GM18520 (cell line): ENCODE measurements around the gene ACSM2B.
"Not testable (repeated sequence)": the region's sequence is repeated elsewhere in the genome, so short reads cannot be mapped to it uniquely, and the experiment has no call there.

Experiments
- ATAC-seq: cut with Tn5 transposase; IDR thresholded peaks from one replicate; pipeline ENCODE4 v1.9.1; 2021; ENCODE audit not compliant: unreplicated experiment

Gene ACSM2B, protein sequence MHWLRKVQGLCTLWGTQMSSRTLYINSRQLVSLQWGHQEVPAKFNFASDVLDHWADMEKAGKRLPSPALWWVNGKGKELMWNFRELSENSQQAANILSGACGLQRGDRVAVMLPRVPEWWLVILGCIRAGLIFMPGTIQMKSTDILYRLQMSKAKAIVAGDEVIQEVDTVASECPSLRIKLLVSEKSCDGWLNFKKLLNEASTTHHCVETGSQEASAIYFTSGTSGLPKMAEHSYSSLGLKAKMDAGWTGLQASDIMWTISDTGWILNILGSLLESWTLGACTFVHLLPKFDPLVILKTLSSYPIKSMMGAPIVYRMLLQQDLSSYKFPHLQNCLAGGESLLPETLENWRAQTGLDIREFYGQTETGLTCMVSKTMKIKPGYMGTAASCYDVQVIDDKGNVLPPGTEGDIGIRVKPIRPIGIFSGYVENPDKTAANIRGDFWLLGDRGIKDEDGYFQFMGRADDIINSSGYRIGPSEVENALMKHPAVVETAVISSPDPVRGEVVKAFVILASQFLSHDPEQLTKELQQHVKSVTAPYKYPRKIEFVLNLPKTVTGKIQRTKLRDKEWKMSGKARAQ

DNA sequence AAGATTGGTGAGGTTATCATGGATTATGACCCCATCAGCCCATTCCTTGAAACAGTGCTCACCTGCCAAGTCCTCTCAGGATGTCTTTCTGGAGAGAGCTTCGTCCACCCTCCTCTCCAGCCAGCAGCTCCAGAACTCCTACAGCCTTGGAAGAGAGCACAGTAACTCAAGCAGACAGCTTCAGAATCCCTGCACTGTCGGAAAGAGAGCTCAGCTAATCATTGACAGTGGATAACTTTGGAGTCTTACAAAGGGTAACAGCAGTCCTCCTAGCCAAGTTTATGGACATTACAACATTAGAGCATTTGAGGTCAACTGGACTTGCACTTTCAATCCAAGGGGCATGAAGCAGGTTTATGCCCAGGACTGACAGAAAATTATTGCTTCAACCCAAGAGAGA lies at the start of gene ACSM2B:
Gene ACSM2B (minus strand): TSS at position 223 of the 400 bp plus-strand sequence. CDS start 11,522 bp downstream, outside the sequence.
- ATAC-seq, result not testable (repeated sequence)

DNA sequence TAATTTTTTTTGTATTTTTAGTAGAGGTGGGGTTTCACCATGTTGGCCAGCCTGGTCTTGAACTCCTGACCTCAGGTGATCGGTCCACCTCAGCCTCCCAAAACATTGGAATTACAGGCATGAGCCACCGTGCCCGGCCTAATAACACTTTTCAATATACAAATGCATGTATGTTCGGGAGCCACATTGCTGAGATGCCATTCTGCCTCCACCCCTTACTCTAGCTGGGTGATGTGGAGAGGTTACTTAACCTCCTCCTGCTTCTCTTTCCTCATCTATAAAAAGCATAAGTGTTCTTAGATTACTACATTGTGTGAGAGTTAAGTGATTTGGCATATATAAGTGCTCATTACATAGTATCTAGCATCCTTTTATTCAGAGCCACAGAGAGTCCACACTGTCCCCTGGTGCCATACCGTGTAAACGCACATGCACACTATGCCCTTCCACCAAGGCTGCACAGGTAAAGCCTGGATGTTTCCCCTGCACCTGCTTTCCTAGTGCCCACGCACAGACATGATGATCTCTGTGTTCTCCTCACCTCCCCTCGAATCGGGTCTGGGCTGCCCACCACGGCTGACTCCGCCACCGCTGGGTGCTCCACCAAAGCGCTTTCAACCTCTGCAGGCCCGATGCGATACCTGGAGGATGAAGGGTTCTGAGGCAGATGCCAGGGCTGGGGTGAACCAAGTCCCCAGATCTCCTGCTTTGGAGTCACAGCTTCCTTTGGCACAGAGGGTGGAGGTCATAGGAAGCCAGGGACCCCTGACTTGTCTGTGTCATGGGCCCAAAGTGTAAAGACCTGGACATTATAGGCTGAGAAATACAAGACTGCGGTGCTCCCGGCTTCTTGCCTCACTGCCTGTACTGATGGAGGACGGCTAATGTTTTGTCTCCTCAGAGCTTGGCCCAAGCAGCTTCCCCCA lies 49.0 kb upstream of the ACSM2B start:
- no peak for ATAC-seq

DNA sequence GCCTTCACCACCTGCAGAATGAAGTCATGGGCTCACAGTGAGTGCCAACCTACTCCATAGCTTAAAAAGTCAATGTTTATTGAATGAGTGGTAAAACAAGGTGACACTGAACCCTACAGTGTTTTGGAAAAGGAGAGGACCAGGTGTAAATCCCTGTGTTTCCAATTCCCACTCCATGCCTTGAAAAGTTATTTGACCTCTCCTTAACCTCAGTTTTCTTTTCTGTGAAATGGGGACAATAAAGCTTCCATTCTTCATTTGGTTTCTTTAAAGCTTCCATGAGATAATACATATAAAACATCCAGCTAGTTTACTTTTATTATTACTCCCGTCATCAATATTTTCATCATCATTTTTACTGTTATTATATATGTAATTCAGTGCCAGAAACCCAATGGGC lies 48.0 kb upstream of the ACSM2B start:
- no peak for ATAC-seq

DNA sequence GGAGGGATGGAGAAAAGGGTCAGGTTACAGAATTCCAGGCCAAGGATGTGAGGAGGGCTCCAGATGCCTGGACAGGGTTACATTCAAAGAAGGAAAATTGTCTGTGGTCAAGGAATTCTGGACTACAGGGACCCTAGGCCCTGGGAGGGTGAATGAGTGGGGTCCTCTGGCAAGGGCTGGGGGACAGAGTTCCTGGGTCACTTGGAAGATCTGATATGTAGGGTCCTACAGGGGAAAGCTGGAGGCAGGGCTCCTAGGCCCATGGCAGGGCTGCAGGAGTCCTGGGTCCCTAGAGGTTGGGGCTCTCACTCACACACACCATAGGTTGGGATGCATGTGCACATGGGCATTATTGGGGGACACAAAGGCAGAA lies 46.3 kb upstream of the ACSM2B start:
- no peak for ATAC-seq

DNA sequence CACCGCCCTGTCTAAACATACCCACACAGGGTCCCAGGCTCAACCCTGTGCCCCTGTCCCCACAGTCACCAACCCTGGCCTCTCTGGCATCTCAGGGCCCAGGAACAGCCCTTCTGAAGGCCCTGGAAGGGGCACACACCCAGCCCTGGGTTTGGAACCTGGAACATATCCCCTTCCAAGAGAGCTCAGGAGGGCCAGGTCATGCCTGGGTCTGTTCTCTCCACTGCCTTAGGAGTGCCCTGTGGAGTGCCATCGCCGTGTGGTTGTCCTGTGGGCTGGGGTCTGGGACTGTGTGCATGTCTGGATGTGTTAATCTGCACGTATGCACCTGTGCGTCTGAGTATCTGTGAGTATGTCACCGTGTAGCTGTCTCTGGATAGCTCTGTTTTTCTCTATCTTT lies 45.2 kb upstream of the ACSM2B start:
- ATAC-seq, result no peak

DNA sequence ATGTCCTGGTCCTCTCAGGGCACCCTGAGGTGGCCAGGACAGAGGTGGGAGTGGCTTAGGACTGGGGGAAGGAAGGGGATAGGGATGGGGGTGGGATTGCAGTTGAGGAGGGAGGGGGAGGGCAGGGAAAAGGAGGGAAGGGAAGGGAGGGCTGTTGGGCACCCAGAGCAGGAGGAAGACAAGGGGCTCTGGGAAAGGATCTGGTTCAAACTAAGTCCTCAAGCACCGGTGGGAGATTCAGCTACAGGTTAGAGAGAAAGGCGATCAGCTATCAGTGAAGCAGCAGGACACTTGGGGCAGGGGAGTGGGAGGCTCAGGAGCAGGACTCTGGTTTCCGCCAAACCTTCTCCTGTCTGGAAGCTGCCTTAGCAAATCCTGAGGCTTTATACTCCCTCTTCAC lies 44.6 kb upstream of the ACSM2B start:
- ATAC-seq, result no peak

DNA sequence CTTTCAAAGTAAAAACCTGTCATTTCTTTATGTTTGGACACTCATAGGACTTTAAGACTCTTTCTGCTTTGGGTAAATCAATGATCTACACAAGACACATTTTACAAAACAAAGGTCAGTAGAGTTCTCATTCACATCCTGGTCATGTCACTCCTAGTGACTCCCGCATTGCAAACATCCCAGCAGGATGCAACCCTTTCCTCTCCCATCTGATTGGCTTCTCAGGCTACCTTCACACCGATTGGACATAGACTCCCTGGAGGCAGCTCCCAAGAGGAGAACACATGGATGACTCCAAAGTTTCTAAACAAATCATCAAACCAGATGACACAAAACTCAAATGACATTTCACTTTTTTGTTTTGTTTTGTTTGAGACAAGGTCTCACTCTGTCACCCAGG lies 43.8 kb upstream of the ACSM2B start:
- ATAC-seq, result no peak

DNA sequence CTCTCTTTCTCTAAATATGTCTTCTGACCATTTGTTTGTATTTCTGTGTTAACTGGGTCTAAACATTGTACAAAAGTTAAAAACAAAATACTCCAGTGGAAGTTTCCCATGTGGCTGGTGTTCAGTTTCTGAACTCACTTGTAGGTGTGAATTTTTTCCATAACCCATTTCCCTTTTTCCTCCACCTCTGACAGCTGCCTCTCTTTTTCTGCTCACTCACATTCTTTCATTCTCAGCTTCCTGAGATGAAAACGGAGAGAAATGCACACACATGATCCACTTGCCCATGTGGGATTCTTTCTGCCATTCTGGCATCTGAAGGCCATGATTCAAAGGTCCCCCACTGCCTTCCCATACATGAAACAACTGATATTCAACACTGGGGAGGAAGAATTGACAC lies 41.1 kb upstream of the ACSM2B start:
- ATAC-seq, result no peak

DNA sequence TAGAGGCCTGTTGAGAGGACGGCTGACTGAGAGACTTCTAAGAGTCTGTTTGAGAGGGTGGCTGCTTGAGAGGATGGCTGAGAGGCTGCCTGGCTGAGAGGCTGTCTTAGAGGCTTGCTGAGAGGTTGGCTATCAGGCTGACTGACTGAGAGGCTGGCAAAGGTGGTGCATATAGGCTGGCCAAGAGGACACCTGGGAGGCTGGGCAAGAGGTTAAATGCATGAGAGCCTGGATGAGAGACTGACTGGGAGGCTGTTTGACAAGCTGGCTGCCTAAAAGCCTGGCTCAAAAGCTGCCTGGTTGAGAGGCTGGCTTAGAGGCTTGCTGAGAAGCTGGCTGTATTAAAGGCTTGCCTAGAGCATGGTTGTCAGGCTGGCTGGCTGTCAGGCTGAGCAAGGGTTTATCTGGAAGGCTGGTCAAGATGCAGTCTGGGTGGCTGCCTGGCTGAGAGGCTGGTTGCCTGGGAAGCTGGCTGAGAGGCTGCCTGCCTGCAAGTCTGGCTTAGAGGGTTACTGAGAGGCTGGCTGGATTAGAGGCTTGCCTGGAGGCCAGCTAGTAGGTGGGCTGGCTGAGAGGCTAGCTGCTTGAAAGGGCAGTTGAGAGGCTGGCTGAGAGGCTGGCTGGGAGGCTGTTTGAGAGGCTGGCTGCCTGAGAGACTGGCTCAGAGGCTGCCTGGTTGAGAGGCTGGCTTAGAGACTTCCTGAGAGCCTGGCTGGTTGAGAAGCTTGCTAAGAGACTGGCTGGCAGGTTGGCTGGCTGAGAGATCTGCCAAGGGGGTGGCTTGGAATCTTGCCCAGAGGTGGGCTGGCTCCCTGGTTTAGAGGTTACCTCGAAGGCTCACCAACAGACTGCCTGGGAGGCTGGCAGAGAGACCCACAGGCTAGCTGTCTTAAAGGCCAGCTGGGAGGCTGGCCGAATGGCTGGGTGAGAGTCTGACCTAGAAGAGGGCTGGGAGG lies 38.3 kb upstream of the ACSM2B start:
- ATAC-seq, result no peak

DNA sequence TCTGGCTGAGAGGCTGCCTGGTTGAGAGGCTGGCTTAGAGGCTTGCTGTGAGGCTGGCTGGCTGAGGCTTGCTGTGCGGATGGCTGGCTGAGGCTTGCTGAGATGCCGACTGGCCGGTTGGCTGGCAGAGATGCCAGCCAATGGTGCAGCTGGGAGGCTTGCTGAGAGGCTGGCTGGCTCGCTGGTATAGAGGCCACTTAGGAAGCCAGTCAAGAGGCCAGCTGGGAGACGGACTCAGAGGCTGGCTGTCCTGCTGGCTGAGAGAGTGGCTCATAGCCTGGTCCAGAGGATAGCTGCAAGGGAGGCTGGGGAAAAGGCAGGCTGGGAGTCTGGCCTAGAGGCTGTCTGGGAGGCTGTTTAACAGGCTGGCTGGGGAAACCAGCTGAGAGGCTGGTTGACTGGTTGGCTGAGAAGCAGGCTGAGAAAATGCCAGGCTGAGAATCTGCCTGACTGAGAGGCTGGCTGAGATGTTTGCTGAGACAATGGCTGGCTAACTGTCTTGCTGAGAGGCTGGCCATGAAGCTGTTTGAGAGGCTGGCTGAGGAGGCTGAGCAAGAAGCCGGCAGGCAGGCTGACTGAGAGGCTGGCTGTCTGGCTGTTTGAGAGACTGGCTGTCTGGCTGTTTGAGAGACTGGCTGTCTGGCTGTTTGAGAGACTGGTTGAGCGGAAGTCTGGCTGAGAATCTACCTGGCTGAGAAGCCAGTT lies 37.5 kb upstream of the ACSM2B start:
- no peak for ATAC-seq

DNA sequence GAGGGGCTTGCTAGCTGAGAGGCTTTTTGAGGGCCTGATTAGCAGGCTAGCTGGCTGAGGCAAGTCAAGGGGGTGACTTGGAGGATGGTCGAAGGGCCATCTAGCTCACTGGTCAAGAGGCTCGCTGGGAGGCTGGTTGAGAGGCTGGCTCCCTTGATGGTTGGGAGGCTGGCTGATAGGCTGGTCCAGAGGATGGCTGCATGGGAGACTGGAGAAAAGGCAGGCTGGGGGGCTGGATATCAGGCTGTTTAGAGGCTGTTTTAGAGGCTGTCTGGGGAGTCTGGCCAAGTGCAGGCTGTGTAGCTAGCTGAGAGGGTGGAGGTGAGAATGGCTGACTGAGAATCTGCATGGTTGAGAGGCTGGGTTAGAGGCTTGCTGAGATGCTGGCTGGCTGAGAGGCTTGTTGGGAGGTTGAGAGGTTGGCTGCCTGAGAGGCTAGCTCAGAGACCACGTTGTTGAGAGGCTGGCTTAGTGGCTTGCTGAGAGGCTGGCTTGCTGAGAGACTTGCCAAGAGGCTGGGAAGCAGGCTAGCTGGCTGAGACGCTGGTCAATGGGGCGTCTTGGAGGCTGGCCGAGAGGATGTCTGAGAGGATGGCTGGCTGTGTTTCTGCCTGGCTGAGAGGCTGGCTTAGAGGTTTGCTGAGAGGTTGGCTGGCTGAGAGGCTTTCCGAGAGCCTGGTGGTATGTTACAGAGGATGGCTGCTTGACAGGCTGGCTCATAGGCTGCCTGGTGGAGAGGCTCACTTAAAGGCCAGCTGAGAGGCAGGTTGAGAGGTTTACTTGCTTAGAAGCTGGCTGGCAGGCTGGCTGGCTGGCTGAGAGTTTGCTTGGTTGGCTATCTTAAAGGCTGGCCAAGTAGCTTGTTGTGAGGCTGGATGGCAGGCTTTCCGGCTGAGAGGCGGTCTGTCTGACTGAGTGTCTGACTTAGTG lies 36.6 kb upstream of the ACSM2B start:
- ATAC-seq, result no peak

DNA sequence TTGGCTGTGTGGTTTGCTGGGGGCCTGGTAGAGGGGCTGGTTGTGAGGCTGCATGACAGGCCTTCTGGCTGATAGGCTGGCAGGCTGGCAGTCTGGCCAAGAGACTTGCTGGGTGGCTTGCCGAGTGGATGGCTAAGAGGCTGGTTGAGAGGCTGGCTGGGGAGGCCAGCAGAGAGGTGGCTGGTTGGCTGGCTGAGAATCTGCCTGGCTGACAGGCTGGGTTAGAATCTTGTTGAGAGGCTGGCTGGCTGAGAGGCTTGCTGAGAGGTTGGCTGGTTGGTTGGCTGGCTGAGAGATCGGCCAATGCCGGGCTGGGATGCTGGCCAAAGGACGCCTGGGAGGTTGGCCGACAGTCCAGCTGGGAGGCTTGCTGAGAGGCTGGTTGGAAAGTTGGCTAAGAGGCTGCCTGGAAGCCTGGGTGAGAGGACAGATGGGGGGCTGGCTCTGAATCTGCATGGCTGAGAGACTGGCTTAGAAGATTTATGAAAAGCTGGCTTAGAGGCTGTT lies 35.9 kb upstream of the ACSM2B start:
- ATAC-seq, result no peak

DNA sequence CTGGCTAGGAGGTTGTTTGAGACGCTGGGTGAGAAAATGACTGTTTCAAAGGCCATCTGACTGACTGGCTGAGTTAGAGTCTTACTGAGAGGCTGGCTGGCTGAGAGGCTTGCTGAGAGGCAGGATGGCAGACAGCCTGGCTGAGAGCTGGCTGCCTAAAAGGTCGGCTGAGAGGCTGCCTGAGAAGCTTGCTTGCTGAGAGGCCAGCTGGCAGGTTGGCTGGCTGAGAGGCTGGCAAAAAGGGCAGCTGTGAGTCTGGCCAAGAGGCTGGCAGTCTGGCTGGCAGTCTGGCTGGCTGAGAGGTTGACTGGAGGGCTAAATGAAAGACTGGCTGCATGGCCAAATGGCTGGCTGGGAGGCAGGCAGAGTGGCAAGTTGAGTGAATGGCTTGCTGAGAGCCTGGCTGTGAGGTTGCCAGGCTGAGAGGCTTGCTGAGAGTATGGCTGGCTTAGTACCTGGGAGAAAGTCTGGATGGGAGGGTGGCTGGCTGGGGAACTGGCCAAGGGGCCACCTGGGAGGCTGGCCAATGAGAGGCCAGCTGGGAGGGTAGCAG lies 35.3 kb upstream of the ACSM2B start:
- no peak for ATAC-seq

DNA sequence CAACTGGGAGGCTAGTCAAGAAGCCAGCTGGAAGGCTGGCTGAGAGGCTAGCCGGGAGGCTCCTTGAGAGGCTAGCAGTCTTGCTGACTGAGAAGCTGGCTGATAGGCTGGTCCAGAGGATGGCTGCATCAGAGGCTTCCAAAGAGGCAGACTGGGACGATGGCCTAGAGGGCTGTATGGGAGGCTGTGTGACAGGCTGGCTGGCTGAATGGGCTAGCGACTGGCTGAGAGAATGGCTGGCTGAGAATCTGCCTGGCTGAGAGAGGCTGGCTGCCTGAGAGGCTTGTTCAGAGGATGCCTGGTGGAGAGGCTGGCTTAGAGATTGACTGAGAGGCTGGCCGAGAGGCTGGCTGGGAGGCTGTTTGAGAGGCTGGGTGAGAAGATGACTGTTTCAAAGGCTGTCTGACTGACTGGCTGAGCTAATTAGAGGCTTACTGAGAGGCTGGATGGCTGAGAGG lies 34.8 kb upstream of the ACSM2B start:
- ATAC-seq, result no peak

DNA sequence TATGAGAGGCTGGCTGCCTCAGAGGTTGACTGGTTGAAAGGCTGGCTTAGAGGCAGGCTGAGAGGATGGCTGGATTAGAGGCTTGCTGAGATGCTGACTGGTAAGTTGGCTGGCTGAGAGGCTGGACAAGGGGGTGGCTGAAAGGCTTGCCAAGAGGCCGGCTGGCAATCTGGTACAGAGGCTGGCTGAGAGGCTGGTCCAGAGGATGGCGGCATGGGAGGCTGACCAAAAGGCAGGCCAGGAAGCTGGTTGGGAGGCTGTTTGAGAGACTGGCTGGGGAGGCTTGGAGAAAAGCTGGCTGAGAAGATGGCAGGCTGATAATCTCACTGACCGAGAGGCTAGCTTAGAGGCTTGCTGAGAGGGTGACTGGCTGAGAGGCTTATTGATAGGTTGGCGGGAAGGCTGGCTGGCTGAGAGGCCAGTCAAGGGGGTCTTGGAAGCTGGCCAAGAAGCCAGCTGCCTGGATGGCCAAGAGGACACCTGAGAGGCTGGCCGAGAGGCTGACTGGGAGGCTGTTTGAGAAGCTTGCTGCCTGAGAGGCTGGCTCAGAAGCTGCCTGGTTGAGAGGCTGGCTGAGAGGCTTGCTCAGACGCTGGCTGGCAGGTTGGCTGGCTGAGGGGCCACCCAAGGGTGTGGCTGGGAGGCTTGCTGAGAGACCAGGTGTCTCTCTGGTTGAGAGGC lies 34.2 kb upstream of the ACSM2B start:
- no peak for ATAC-seq

DNA sequence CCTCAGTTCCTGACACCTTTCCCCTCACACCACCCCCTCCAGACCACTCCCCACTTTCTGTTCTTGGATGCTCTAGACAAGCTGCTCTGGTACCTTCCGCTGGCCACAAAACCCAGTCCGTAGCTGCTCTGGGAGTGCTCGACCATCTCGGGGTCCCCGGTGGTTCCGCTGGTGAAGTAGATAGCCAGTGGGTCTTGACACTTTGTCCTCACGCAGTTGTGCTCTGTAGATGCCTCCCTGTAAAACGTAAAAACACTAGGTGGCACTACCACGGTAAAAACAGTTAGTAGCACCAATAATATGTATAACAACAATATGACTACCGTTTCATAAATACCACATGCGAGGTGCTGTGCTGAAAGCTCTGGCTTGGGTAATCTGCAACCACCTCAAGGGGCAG lies 26.0 kb upstream of the ACSM2B start:
- ATAC-seq, result not testable (repeated sequence)

DNA sequence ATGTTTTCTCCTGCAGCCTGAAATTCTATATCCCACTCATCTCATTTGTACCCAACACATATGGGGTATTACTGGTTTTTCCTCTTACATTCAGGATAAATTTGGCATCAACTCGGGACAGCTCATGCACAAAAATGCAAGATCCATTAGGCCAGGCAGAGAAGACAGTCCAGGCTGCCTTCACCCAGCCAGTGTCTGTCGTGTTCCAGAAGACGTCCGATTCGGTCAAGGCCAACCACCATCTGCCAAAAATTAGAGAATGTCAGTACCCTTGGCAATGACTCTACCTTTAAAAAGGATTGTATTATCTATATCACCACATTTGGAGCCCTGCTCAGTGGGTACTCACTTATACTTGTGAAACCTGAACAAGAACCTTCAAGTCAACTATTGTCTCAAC lies 23.3 kb upstream of the ACSM2B start:
- ATAC-seq, result not testable (repeated sequence)
